Renal cortex interstitium (tissue), 11 donors: ENCODE data around the gene PEPD. TPM values are rescaled to one million over a fixed set of nuclear protein-coding genes. Genes with fewer than 3 reads are reported as not detected.

Experiments
- DNase-seq, 11 donors: peaks; one replicate each; pipeline ENCODE4 v3.0.0-alpha.2; 2013; ENCODE audit warnings: low read depth in 9 of 11, low spot score in 4 of 11; ENCODE audit errors: extremely low read depth in 1 of 11
- polyA plus RNA-seq, 3 donors: library from polyadenylated mRNA; unstranded; fragments of 120-200 nt; gene quantifications; one replicate each; pipeline ENCODE4 v1.2.1, GENCODE V29; 2013; ENCODE audit not compliant: insufficient read length in 3 of 3

The PEPD gene
- polyA plus RNA-seq, 3 donors = 106 to 122 (median 112) TPM

- DNase-seq = no peak
These were observed 629 bp downstream of the PEPD start for GRCh38 chr19:33520844-33521479.

DNA sequence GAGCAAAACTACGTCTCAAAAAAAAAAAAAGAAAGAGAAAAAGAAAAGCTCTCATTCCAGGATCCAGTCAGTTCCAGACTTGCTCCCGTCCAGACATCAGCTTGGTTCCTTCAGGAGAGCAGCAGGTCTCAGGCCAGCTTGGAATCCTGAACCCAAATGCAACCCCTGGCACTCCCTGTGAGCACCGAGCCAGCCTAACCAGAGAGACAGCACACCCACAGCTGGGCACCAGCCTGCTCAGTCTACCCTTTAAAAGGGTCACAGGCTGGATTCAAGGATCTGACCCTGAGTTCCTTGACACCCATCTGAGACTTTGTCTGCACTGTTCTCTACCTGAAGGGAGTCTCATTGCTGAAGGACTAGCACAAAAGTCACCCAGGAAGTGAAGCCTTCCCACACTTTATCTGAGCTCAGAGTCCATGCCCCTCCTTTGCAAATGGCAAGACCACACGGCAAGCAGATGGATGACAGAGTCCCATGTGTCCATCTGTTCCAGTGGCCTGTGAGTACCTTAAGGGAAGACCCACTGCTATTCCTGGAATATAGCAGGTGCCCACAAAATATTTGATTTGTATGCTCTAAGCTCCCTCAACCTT, 1.4 kb downstream of the PEPD start:
- DNase-seq = no peak

- no peak for DNase-seq
These were observed 2.2 kb downstream of the PEPD start for GRCh38 chr19:33519416-33519815.

GRCh38 chr19:33518541-33518940, 3.0 kb downstream of the PEPD start:
- no peak for DNase-seq

DNA sequence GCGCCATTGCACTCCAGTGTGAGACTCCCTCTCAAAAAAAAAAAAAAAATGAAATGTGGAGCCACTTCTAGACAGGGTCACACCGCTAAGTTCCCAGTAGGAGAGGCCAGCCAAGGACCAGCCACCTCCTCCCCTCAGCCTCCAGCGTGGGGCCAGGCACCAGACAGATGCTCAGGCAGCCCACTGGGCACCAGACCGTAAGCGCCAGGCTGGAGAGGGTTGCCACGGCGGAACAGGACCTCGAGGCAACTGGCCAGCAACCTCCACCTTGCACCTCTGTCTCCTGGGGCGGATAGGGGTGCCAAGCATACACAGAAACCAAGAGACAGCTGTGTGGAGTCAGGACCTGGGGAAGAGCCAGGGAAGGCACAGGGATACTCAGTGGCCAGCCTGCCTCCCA, 3.7 kb downstream of the PEPD start:
- DNase-seq = no peak

- DNase-seq = no peak
These were observed 5.7 kb downstream of the PEPD start for GRCh38 chr19:33515921-33516320.

DNA sequence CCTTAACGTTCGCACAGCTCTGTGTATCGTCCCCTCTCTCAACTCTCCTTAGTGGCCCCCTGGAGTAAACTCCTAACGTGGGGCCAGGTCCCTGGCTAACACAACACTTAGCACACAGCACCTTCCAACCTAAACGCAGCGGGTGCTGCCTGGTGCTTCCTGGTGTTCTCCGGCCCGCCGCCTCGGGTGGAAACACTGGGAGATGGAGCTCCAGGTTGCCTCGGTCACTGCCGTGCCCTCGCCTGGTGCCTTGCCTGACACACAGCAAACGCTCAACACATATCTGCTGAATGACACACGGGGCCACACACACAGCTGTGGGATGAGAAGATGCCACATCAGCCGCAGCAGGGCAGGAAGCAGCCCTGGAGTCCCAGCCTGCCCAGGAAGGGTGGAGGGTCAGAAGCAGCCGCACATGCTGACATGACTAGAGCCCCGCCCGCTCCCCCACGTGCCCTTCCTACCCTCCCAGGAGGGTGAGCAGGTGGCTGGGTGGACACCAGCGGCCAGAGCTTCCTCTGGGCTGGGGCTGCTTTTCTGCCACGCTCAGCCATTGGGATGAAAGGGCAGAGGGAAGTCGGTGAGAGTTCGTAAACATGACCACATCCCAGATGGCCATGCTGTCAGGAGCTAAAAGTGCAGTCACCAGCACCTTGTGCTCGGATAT, 6.6 kb downstream of the PEPD start:
- DNase-seq = no peak

- DNase-seq = no peak
These were observed 8.2 kb downstream of the PEPD start for GRCh38 chr19:33513424-33513823.

DNA sequence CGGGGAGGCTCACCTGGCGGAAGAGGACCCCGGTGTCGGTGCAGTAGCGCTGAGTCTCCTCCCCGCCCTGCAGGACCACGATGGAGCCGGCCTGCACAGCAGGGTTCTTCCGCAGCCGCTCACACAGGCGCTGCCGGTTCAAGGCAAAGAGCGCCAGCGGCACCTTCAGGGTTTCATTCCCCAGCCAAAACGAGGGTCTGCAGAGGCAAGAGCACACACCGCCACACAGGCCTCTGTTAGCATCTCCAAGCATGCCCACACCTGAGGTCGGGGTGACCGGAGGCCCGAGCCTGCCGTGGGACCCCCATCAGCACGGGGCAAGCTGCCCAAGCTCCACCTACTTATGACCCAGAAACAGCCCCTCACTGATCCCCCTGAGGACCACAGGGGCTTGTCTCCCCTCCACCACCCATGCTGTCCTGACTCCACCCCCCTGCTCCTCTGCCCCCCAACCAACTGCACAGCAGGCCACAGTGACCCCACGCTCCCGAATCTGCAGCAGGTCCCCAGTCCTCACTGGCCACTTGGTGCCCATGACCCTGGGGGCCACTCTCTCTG, 8.9 kb downstream of the PEPD start:
- DNase-seq = no peak

GRCh38 chr19:33512021-33512420, 9.6 kb downstream of the PEPD start:
- DNase-seq = no peak

DNA sequence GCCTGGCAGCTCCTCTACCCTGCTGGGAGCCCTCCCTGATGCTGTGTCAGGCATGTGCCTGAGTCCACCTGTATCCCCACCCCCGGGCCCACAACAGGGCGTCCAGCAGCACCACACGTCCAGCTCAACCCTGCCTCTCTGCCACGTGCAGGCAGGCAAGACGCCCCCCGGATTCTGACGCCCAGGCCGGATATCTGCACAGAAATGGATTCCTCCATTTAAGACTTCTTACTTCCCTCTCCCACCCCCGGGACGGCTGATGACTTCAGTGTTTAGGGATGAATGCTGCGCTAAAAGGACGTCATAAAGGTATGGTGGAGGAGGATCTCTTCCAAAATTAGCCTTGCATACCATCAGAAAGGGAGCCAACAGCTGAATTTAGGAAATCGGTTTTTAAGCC, 10.2 kb downstream of the PEPD start:
- no peak for DNase-seq

- no peak for DNase-seq
These were observed 11.0 kb downstream of the PEPD start for GRCh38 chr19:33510462-33511194.

DNA sequence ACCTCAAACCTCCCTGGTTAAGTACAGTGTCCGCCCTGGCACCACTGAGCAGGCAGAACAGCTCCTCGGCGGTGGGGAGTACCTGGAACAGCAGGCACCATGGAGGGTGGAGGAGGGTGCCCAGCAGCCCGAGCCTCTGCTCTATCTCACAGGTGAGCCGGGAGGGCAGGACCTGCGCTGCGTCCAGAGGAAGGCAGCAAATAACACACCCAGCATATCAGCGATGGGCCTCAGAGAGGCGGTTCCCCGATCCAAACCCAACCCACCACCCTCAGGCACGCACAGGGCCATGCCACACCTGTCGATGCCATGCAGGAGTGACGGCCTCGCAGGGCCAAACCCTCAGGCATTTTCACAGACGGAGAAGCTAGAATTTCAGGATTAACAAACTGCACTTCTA, 11.8 kb downstream of the PEPD start:
- no peak for DNase-seq

- no peak for DNase-seq
These were observed 12.5 kb downstream of the PEPD start for GRCh38 chr19:33508941-33509614.

GRCh38 chr19:33508431-33508830, 13.2 kb downstream of the PEPD start:
- DNase-seq = no peak

GRCh38 chr19:33508009-33508408, 13.6 kb downstream of the PEPD start:
- no peak for DNase-seq

- DNase-seq = no peak
These were observed 14.3 kb downstream of the PEPD start for GRCh38 chr19:33507021-33507956.

- no peak for DNase-seq
These were observed 15.1 kb downstream of the PEPD start for GRCh38 chr19:33506498-33506897.
